ENCODE measurements around the gene GRAMD1B.
A peak's percentile ranks its signal among the peaks of the same experiment; 100 is the strongest.

GRAMD1B gene

GRCh38 chr11:123601743-123602142, 171.7 kb downstream of the GRAMD1B start:
- no peak for DNase-seq
- no peaks in the 10 kb centered on the region for H3K4me1 Mint-ChIP-seq
- H3K27me3 Mint-ChIP-seq (ENCODE audit: low read depth, poor library complexity) = no peaks in the 10 kb centered on the region
- H3K4me3 Mint-ChIP-seq = no peak overlapping the region
- no peaks in the 10 kb centered on the region for H3K9me3 Mint-ChIP-seq
- no peak overlapping the region for H3K27ac Mint-ChIP-seq
- peaks cover 49% of the 10 kb centered on the region for H3K36me3 Mint-ChIP-seq (ENCODE audit: low read depth)
- TF ChIP-seq CTCF (IDR thresholded peaks at IDR 0.05) = no peak

GRCh38 chr11:123603666-123604065, 173.6 kb downstream of the GRAMD1B start:
- Mint-ChIP-seq H3K27ac (no peak overlapping the region), H3K4me1 (no peaks in the 10 kb centered on the region), H3K4me3 (no peak overlapping the region), H3K36me3 (ENCODE audit: low read depth) (peaks cover 52% of the 10 kb centered on the region), H3K9me3 (no peaks in the 10 kb centered on the region), H3K27me3 (ENCODE audit: low read depth, poor library complexity) (peaks cover 1% of the 10 kb centered on the region)
- no peak for DNase-seq
- TF ChIP-seq CTCF (IDR thresholded peaks at IDR 0.05) = no peak

GRCh38 chr11:123607781-123608180, 177.7 kb downstream of the GRAMD1B start:
- no peak for TF ChIP-seq CTCF (IDR thresholded peaks at IDR 0.05)
- Mint-ChIP-seq H3K27ac (no peak overlapping the region), H3K36me3 (ENCODE audit: low read depth) (peaks cover 59% of the 10 kb centered on the region), H3K27me3 (ENCODE audit: low read depth, poor library complexity) (peaks cover 2% of the 10 kb centered on the region), H3K9me3 (no peaks in the 10 kb centered on the region), H3K4me3 (no peak overlapping the region), H3K4me1 (no peaks in the 10 kb centered on the region)
- DNase-seq = no peak

GRCh38 chr11:123608371-123608770, 178.3 kb downstream of the GRAMD1B start:
- Mint-ChIP-seq H3K36me3 (ENCODE audit: low read depth) (peaks cover 58% of the 10 kb centered on the region), H3K4me3 (no peak overlapping the region), H3K27ac (peak overlapping the region; percentile 22), H3K4me1 (no peaks in the 10 kb centered on the region), H3K9me3 (no peaks in the 10 kb centered on the region), H3K27me3 (ENCODE audit: low read depth, poor library complexity) (peaks cover 2% of the 10 kb centered on the region)
- no peak for DNase-seq
- TF ChIP-seq CTCF (IDR thresholded peaks at IDR 0.05) = no peak

- TF ChIP-seq CTCF (IDR thresholded peaks at IDR 0.05) = no peak
- DNase-seq = no peak
- no peaks in the 10 kb centered on the region for H3K9me3 Mint-ChIP-seq
- H3K27me3 Mint-ChIP-seq (ENCODE audit: low read depth, poor library complexity) = peaks cover 2% of the 10 kb centered on the region
- H3K4me1 Mint-ChIP-seq = no peaks in the 10 kb centered on the region
- H3K36me3 Mint-ChIP-seq (ENCODE audit: low read depth) = peaks cover 56% of the 10 kb centered on the region
- H3K27ac Mint-ChIP-seq = peak overlapping the region; percentile 22
- no peak overlapping the region for H3K4me3 Mint-ChIP-seq
These were observed 178.9 kb downstream of the GRAMD1B start for GRCh38 chr11:123608945-123609344.

GRCh38 chr11:123611698-123612097, 181.6 kb downstream of the GRAMD1B start:
- no peak overlapping the region for H3K27ac Mint-ChIP-seq
- H3K36me3 Mint-ChIP-seq (ENCODE audit: low read depth) = peaks cover 49% of the 10 kb centered on the region
- peaks cover 7% of the 10 kb centered on the region for H3K27me3 Mint-ChIP-seq (ENCODE audit: low read depth, poor library complexity)
- H3K4me1 Mint-ChIP-seq = no peaks in the 10 kb centered on the region
- H3K9me3 Mint-ChIP-seq = no peaks in the 10 kb centered on the region
- H3K4me3 Mint-ChIP-seq = no peak overlapping the region
- DNase-seq = no peak
- no peak for TF ChIP-seq CTCF (IDR thresholded peaks at IDR 0.05)
